ENCODE measurements around the gene CSK. TPM values are rescaled to one million over a fixed set of nuclear protein-coding genes. Genes with fewer than 3 reads are reported as not detected.

CSK gene
- polyA plus RNA-seq, 2 of the 4 experiments (the other 2 are of a cell fraction), result 17.8 to 63.0 TPM

- Histone ChIP-seq H3K27ac (no peak overlapping the region), H3K9me3 (no peaks in the 10 kb centered on the region), H3K4me1 (peaks cover 20% of the 10 kb centered on the region), H3K4me3 (no peak overlapping the region), H3K4me2 (no peak overlapping the region)
- TF ChIP-seq HDAC2 (IDR thresholded peaks at IDR 0.05), result no peak
- no peak for TF ChIP-seq RAD21 (conservative IDR thresholded peaks at IDR 0.05 in 1 of 2, IDR thresholded peaks at IDR 0.05 in 1 of 2)
- TF ChIP-seq, protein P1, sequence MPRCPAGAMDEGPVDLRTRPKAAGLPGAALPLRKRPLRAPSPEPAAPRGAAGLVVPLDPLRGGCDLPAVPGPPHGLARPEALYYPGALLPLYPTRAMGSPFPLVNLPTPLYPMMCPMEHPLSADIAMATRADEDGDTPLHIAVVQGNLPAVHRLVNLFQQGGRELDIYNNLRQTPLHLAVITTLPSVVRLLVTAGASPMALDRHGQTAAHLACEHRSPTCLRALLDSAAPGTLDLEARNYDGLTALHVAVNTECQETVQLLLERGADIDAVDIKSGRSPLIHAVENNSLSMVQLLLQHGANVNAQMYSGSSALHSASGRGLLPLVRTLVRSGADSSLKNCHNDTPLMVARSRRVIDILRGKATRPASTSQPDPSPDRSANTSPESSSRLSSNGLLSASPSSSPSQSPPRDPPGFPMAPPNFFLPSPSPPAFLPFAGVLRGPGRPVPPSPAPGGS (IDR thresholded peaks at IDR 0.05), result no peak
- no peak for TF ChIP-seq KDM1A (IDR thresholded peaks at IDR 0.05; ENCODE audit: low read depth)
- TF ChIP-seq SREBF2 (IDR thresholded peaks at IDR 0.05), result no peak
- TF ChIP-seq HOXA7 (CRISPR knock-in tag; IDR thresholded peaks at IDR 0.05), result no peak
- TF ChIP-seq SMC3 (IDR thresholded peaks at IDR 0.05), result no peak
- TF ChIP-seq FOSB (CRISPR knock-in tag; IDR thresholded peaks at IDR 0.05), result no peak
- TF ChIP-seq MYC (IDR thresholded peaks at IDR 0.05; ENCODE audit: borderline replicate concordance, low read length), result no peak
- TF ChIP-seq CBX2 (IDR thresholded peaks at IDR 0.05; ENCODE audit: borderline replicate concordance, low read depth), result no peak
- no peak for TF ChIP-seq ZNF302 (CRISPR knock-in tag; IDR thresholded peaks at IDR 0.05)
- TF ChIP-seq HEYL (CRISPR knock-in tag; IDR thresholded peaks at IDR 0.05), result no peak
- DNase-seq (ENCODE audit: low read depth in 1 of 2, low spot score in 1 of 2), result no peak
- ATAC-seq, result no peak
- 77% methylated on average over 7 of the region's 7 CpGs for WGBS (ENCODE audit: missing lambda C conversion rate)
- POLR2A ChIA-PET, result no interaction called here
- CTCF ChIA-PET, result interaction anchor here (0.9 to 65.6 kb wide), 5 partner anchors 9 to 170 kb away, joined by 3 to 1908 read pairs (median 12); partner anchors contain the start of genes CPLX3, LMAN1L and ULK3
- no peak for FAIRE-seq
These were observed 2.7 kb upstream of the CSK start for GRCh38 chr15:74779162-74779648.

GRCh38 chr15:74780523-74781430 is 1.1 kb upstream of the CSK start:
- POLR2A ChIA-PET, result interaction anchor here (1.1 kb wide), 2 partner anchors 10 to 176 kb away, joined by 3 read pairs; partner anchors contain the start of gene RPP25
- H3K4me3 ChIP-seq, result no peak overlapping the region; the same call in 2 of the 3 replicates
- ATAC-seq (no peak), FAIRE-seq (no peak), DNase-seq (ENCODE audit: low read depth in 1 of 2, low spot score in 1 of 2) (no peak)
- WGBS (ENCODE audit: missing lambda C conversion rate), result 79% methylated on average over 16 of the region's 16 CpGs
- H3K4me1 ChIP-seq, result peaks cover 22% of the 10 kb centered on the region
- H3K9me3 ChIP-seq, result no peaks in the 10 kb centered on the region
- peak overlapping the region; percentile 97 for H3K4me2 ChIP-seq
- no peak for TF ChIP-seq GATA3 (IDR thresholded peaks at IDR 0.05; ENCODE audit: borderline replicate concordance)
- TF ChIP-seq USF2 (IDR thresholded peaks at IDR 0.05), result no peak
- no peak for TF ChIP-seq BHLHE40 (IDR thresholded peaks at IDR 0.05; ENCODE audit: low read depth, low read length)
- TF ChIP-seq ESRRA (IDR thresholded peaks at IDR 0.05; ENCODE audit: borderline replicate concordance, low read length), result no peak
- TF ChIP-seq KDM1A (IDR thresholded peaks at IDR 0.05; ENCODE audit: low read depth), result peak; percentile 68; the same call in 1 of the 2 replicates
- TF ChIP-seq CTCF (IDR thresholded peaks at IDR 0.05), result no peak
- no peak for TF ChIP-seq JUNB (IDR thresholded peaks at IDR 0.05)
- no peak for TF ChIP-seq MYC (IDR thresholded peaks at IDR 0.05; ENCODE audit: borderline replicate concordance, low read length)
- no peak for TF ChIP-seq TP53 (CRISPR knock-in tag; IDR thresholded peaks at IDR 0.05)
- TF ChIP-seq JUN (IDR thresholded peaks at IDR 0.05), result no peak
- no peak for TF ChIP-seq EHF (CRISPR knock-in tag; IDR thresholded peaks at IDR 0.05)
- TF ChIP-seq ELK1 (IDR thresholded peaks at IDR 0.05; ENCODE audit: low read depth, low read length), result no peak
- TF ChIP-seq RFX5 (IDR thresholded peaks at IDR 0.05), result no peak
- no peak for TF ChIP-seq NFE2L2 (conservative IDR thresholded peaks at IDR 0.05; ENCODE audit: low read length)
- TF ChIP-seq POLR2A (IDR thresholded peaks at IDR 0.05; ENCODE audit: low read length), result no peak
- no peak for TF ChIP-seq HOXB13 (CRISPR knock-in tag; IDR thresholded peaks at IDR 0.05; ENCODE audit: low read depth)
- peak; percentile 15 for TF ChIP-seq MAFK (IDR thresholded peaks at IDR 0.05; ENCODE audit: partially characterized antibody)
- peak; percentile 36 for TF ChIP-seq ZFP36 (IDR thresholded peaks at IDR 0.05; ENCODE audit: borderline replicate concordance, partially characterized antibody)
- H3K27ac ChIP-seq, result peak overlapping the region in 1 of 2 experiments; percentile 97; a peak in 3 of 6 replicates
- CTCF ChIA-PET, result interaction anchor here (0.9 to 65.6 kb wide), 10 partner anchors 10 to 169 kb away, joined by 3 to 1908 read pairs (median 4); partner anchors contain the start of genes CPLX3, LMAN1L and ULK3
